Ureter (tissue), 1 donor: ENCODE results near the gene SMC1B. TPM values are rescaled to one million over a fixed set of nuclear protein-coding genes. Genes with fewer than 3 reads are reported as not detected.
"Not testable (repeated sequence)": the region's sequence is repeated elsewhere in the genome, so short reads cannot be mapped to it uniquely, and the experiment has no call there.

Source experiments
- DNase-seq: peaks from one replicate; pipeline ENCODE4 v3.0.0-alpha.2; 2020; ENCODE audit warnings: low spot score
- total RNA-seq: library from RNA; stranded (reverse); gene quantifications from one replicate; pipeline ENCODE4 v1.2.4, GENCODE V29; 2023
- donor health status: DM: yes; HTN: yes; CAD: no.

The SMC1B gene
- total RNA-seq, 1 donor from 2014 or later: 0.21 TPM

GRCh38 chr22:45344334-45344733 lies 69.1 kb downstream of the SMC1B start:
- DNase-seq: no peak

GRCh38 chr22:45343143-45343542 lies 70.3 kb downstream of the SMC1B start:
- DNase-seq: no peak

GRCh38 chr22:45341498-45341897 lies 71.9 kb downstream of the SMC1B start:
- DNase-seq: no peak

GRCh38 chr22:45340323-45340722 lies 73.1 kb downstream of the SMC1B start:
- no peak for DNase-seq

- DNase-seq: no peak
Measured at GRCh38 chr22:45338795-45339194, 74.6 kb downstream of the SMC1B start.

GRCh38 chr22:45337536-45337935 lies 75.9 kb downstream of the SMC1B start:
- DNase-seq: no peak

GRCh38 chr22:45336971-45337431 lies 76.4 kb downstream of the SMC1B start:
- no peak for DNase-seq

- no peak for DNase-seq
Measured at GRCh38 chr22:45335854-45336522, 77.4 kb downstream of the SMC1B start.

- no peak for DNase-seq
Measured at GRCh38 chr22:45335021-45335818, 78.2 kb downstream of the SMC1B start.

GRCh38 chr22:45334528-45334927 lies 78.9 kb downstream of the SMC1B start:
- DNase-seq: no peak

GRCh38 chr22:45334068-45334467 lies 79.3 kb downstream of the SMC1B start:
- DNase-seq: no peak

GRCh38 chr22:45332001-45332400 lies 81.4 kb downstream of the SMC1B start:
- DNase-seq: no peak

GRCh38 chr22:45331486-45331885 lies 81.9 kb downstream of the SMC1B start:
- no peak for DNase-seq

GRCh38 chr22:45330548-45330947 lies 82.9 kb downstream of the SMC1B start:
- no peak for DNase-seq

- no peak for DNase-seq
Measured at GRCh38 chr22:45329530-45329936, 83.9 kb downstream of the SMC1B start.

- DNase-seq: no peak
Measured at GRCh38 chr22:45328822-45329529, 84.4 kb downstream of the SMC1B start.

- DNase-seq: not testable (repeated sequence)
Measured at GRCh38 chr22:45328261-45328660, 85.1 kb downstream of the SMC1B start.

- no peak for DNase-seq
Measured at GRCh38 chr22:45324311-45324711, 89.1 kb downstream of the SMC1B start.

- no peak for DNase-seq
Measured at GRCh38 chr22:45323695-45324094, 89.7 kb downstream of the SMC1B start.

GRCh38 chr22:45322873-45323525 lies 90.4 kb downstream of the SMC1B start:
- no peak for DNase-seq

GRCh38 chr22:45321827-45322226 lies 91.6 kb downstream of the SMC1B start:
- no peak for DNase-seq

GRCh38 chr22:45320357-45320976 lies 92.9 kb downstream of the SMC1B start:
- DNase-seq: no peak
